Vagina (tissue), 2 donors: ENCODE measurements around the gene CHRM4.

Source experiments
- POLR2A ChIP-seq, 2 donors: fragments of 450-650 bp; IDR thresholded peaks; one replicate each; pipeline ENCODE4 v1.6.1; 2017; ENCODE audit warnings: antibody characterized with exemption in 2 of 2, mild to moderate bottlenecking in 2 of 2, moderate library complexity in 2 of 2
- POLR2AphosphoS5 ChIP-seq, 2 donors: sonication (generic); formaldehyde crosslinking; IDR thresholded peaks; one replicate each; pipeline ENCODE4 v1.9.0; 2017; ENCODE audit warnings: antibody characterized with exemption in 2 of 2, mild to moderate bottlenecking in 2 of 2, low read depth in 1 of 2; ENCODE audit not compliant: insufficient read depth in 1 of 2
- TF ChIP-seq, protein P1 (sequence below), 3 experiments: fragments of 450-650 bp in 2 of 3; fragments of 200-600 bp in 1 of 3; sonication (generic) in 1 of 3; IDR thresholded peaks; one replicate each; pipeline ENCODE4 v1.5.1; 2017 to 2019; ENCODE audit warnings: antibody characterized with exemption in 3 of 3, mild to moderate bottlenecking in 2 of 3, moderate library complexity in 2 of 3

DNA sequence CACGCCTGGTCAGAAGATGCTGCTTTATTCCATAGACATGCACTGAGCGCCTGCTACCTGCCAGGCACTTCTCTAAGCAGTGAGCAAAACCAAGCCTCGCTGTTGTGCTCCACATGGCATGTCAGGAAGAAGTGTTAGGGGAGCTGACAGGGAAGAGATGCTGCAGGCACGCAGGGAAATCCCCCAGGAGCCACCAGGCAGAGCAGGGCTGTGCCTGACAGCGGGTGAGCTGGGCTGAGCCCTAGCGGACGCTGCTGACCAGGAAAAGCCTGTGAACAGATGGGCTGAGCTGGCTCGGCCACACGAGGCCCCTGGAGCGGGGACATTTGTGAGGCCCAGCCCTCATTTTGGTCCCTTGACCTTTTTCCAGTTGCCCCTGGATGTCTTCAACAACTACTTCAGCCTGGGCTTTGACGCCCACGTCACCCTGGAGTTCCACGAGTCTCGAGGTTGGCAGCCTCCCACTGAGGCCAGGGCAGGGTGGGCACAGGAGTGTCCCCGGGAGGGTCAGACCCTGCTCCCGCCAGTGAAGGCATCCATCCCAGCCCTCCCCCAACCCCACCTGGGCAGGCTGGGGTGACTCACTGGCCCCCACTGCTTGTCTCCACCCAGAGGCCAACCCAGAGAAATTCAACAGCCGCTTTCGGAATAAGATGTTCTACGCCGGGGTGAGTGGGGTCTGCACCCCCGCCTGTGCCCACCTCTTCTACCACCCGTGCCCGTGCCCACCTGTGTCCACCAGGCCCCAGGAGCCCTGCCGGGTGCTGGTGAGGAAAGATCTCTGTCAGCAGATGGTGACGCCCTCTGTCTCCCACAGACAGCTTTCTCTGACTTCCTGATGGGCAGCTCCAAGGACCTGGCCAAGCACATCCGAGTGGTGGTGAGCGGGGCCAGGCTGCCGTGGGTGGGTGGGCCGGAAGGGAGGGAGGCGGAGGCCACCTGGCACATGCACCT is 17.5 kb downstream of the CHRM4 start:
- TF ChIP-seq, protein P1, sequence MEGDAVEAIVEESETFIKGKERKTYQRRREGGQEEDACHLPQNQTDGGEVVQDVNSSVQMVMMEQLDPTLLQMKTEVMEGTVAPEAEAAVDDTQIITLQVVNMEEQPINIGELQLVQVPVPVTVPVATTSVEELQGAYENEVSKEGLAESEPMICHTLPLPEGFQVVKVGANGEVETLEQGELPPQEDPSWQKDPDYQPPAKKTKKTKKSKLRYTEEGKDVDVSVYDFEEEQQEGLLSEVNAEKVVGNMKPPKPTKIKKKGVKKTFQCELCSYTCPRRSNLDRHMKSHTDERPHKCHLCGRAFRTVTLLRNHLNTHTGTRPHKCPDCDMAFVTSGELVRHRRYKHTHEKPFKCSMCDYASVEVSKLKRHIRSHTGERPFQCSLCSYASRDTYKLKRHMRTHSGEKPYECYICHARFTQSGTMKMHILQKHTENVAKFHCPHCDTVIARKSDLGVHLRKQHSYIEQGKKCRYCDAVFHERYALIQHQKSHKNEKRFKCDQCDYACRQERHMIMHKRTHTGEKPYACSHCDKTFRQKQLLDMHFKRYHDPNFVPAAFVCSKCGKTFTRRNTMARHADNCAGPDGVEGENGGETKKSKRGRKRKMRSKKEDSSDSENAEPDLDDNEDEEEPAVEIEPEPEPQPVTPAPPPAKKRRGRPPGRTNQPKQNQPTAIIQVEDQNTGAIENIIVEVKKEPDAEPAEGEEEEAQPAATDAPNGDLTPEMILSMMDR (IDR thresholded peaks at IDR 0.05) = no peak
- TF ChIP-seq POLR2A (IDR thresholded peaks at IDR 0.05) = no peak
- no peak for TF ChIP-seq POLR2AphosphoS5 (IDR thresholded peaks at IDR 0.05; ENCODE audit: insufficient read depth in 1 of 2, low read depth in 1 of 2)
